A673 (cell line): ENCODE results near the gene R3HDML.

ENCODE experiments used
- EZH2 ChIP-seq: fragments of 200-600 bp; sonication (generic); IDR thresholded peaks from 2 replicates; pipeline ENCODE4 v1.6.1; 2017; ENCODE audit warnings: borderline replicate concordance, low read depth, mild to moderate bottlenecking, mixed read lengths, antibody characterized with exemption, low read length; ENCODE audit not compliant: poor library complexity, severe bottlenecking
- TF ChIP-seq, protein P1 (sequence below): fragments of 300-800, 200-600 bp; sonication (generic); conservative IDR thresholded peaks from 2 replicates; pipeline ENCODE4 v1.5.1; 2017; ENCODE audit warnings: low read depth, mild to moderate bottlenecking, antibody characterized with exemption, low read length, moderate library complexity, mixed read lengths

DNA sequence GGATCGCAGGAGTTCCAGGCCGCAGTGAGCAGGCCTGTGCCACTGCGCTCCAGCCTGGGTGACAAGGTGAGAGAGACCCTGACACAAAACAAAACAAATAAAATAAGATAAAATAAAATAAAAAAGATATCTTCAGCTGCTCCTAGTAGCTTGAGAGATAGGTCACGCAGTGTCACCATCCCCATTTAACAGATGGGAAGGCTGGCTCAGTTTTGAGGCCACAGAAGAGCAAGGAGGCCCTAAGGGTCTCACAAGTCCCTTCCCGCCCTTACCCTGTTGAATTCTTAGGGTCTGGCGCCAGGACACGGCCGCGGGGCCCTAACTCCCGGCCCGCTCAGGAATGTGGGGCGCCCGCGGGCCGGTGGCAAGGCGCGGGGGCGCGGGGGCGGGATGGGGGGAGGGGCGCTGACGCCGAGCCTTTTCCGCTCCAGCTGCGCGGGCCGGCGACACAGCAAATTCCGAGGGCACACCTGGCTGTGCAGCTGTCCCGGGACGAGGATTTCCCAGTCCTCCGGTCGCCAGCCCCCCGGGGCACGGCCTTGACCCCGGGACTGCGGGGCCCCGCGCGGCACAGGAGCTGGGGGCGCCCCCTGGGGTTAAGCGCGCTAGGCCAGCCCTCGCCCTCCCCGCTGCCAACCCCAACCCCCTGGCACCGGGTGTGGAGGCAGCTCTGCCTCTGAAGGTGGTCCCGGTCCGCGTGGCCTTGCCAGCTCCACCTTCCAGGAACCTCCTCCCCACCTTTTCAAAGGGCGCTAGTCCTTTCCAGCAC, 10.3 kb upstream of the R3HDML start:
- TF ChIP-seq, protein P1, sequence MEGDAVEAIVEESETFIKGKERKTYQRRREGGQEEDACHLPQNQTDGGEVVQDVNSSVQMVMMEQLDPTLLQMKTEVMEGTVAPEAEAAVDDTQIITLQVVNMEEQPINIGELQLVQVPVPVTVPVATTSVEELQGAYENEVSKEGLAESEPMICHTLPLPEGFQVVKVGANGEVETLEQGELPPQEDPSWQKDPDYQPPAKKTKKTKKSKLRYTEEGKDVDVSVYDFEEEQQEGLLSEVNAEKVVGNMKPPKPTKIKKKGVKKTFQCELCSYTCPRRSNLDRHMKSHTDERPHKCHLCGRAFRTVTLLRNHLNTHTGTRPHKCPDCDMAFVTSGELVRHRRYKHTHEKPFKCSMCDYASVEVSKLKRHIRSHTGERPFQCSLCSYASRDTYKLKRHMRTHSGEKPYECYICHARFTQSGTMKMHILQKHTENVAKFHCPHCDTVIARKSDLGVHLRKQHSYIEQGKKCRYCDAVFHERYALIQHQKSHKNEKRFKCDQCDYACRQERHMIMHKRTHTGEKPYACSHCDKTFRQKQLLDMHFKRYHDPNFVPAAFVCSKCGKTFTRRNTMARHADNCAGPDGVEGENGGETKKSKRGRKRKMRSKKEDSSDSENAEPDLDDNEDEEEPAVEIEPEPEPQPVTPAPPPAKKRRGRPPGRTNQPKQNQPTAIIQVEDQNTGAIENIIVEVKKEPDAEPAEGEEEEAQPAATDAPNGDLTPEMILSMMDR = no peak
- no peak for TF ChIP-seq EZH2
